Naive thymus-derived CD8-positive, alpha-beta T cell (primary cell): ENCODE results near the gene LAPTM5. TPM values are rescaled to one million over a fixed set of nuclear protein-coding genes. Genes with fewer than 3 reads are reported as not detected.
A peak's percentile ranks its signal among the peaks of the same experiment; 100 is the strongest.

Experiments
- ATAC-seq, 2 donors: fragments of 150-1000 bp; cut with Tn5 transposase in 1 of 2; sonication (Bioruptor Pico), chemical (Tn5 transposase) in 1 of 2; 1 replicate in 1 of 2; 2 replicates in 1 of 2; pipeline ENCODE4 v1.10.0; 2021; ENCODE audit warnings: mild to moderate bottlenecking in 2 of 2, moderate library complexity in 2 of 2
- POLR2A ChIA-PET: fragments of 350-600 bp; sonication (Branson Sonifier 250); formaldehyde crosslinking; loops from one replicate; lab custom pipeline; 2021; ENCODE audit warnings: antibody characterized with exemption; lab: Charles Lee
- DNase-seq, 10 donors: peaks; one replicate each; pipeline versions ENCODE4 v3.0.0 to v3.0.0-alpha.2; 2020 to 2022
- H3K27ac Mint-ChIP-seq, 10 donors: one replicate each; pipeline ENCODE4 v1.8.0; 2020 to 2022; ENCODE audit warnings: mild to moderate bottlenecking in 10 of 10, mixed read lengths in 10 of 10, moderate library complexity in 4 of 10, inconsistent platforms in 1 of 10
- H3K27me3 Mint-ChIP-seq, 5 donors: one replicate each; pipeline ENCODE4 v1.8.0; 2021 to 2022; ENCODE audit warnings: mixed read lengths in 5 of 5
- H3K36me3 Mint-ChIP-seq, 3 donors: one replicate each; pipeline ENCODE4 v1.8.0; 2020 to 2022; ENCODE audit warnings: mixed read lengths in 3 of 3, mild to moderate bottlenecking in 2 of 3, inconsistent platforms in 1 of 3
- H3K4me1 Mint-ChIP-seq, 4 donors: one replicate each; pipeline ENCODE4 v1.8.0; 2021 to 2022; ENCODE audit warnings: mixed read lengths in 4 of 4
- H3K4me3 Mint-ChIP-seq, 10 donors: one replicate each; pipeline ENCODE4 v1.8.0; 2020 to 2022; ENCODE audit warnings: mild to moderate bottlenecking in 10 of 10, mixed read lengths in 10 of 10, moderate library complexity in 6 of 10, inconsistent platforms in 1 of 10
- H3K9me3 Mint-ChIP-seq, 9 donors: one replicate each; pipeline ENCODE4 v1.8.0; 2020 to 2022; ENCODE audit warnings: mixed read lengths in 9 of 9, mild to moderate bottlenecking in 3 of 9, inconsistent platforms in 1 of 9, moderate library complexity in 1 of 9
- polyA plus RNA-seq, 3 donors: library from polyadenylated mRNA; unstranded; fragments of 300-500 nt; fragmentation: Illumina TruSeq; gene quantifications; one replicate each; pipeline ENCODE4 v1.2.3, GENCODE V29; 2021
- total RNA-seq, 8 experiments: library from RNA in 2 of 8; stranded (reverse) in 2 of 8; gene quantifications; one replicate each; pipeline ENCODE4 v1.2.3 and lab custom pipeline; 2021 to 2026

LAPTM5 gene
- total and polyA plus RNA-seq, 5 experiments from 2014 or later: 534 to 602 (median 565) TPM

- POLR2A ChIA-PET: no interaction called here
- no peaks in the 10 kb centered on the region for H3K9me3 Mint-ChIP-seq
- ATAC-seq: no peak
- no peaks in the 10 kb centered on the region for H3K36me3 Mint-ChIP-seq
- no peak for DNase-seq
- H3K27ac Mint-ChIP-seq: no peak overlapping the region
- H3K4me1 Mint-ChIP-seq: no peaks in the 10 kb centered on the region
- peaks cover 0 to 6% (median 3%) of the 10 kb centered on the region in 5 donors for H3K27me3 Mint-ChIP-seq
- no peak overlapping the region for H3K4me3 Mint-ChIP-seq
These were observed 56.3 kb downstream of the LAPTM5 start for GRCh38 chr1:30701258-30701633.

DNA sequence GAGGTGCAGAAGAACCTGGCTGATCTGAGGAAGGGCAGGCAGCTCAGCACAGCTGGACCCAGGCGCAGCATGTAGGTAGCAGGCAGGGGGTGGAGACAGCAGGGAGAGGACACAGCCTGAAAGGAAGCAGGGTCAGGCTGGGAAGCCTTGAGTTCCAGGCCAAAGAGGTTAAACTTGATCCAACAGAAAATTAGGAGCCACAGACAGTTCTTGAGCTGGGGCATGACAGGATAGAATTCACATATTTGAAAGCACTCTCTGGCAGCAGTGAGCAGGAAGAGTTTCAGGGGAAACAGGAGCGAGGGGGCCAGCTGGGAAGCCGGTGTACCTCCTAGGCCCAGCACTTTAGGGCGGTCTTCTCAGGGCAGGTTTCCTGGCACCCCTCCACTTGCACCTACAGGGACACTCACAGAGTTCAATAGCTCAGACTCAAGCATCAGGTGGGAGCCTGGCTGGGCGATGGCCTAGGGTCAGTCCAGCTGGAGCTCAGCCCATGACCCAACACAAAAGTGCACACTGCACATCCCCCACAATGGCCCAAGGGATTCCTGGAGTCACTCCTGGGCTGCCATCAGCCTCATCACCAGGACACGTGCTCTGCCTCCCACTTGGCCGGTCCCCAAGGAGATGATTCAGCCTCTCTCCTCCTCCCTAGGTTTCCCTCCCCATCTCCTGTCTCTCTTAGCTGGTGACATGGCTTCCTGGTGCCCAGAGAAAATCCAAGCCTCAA is 56.9 kb downstream of the LAPTM5 start:
- Mint-ChIP-seq H3K27me3 (peaks cover 0 to 4% (median under 1%) of the 10 kb centered on the region in 5 donors), H3K9me3 (no peaks in the 10 kb centered on the region), H3K27ac (no peak overlapping the region), H3K4me1 (no peaks in the 10 kb centered on the region), H3K4me3 (no peak overlapping the region), H3K36me3 (no peaks in the 10 kb centered on the region)
- ATAC-seq (no peak), DNase-seq (no peak)
- POLR2A ChIA-PET: no interaction called here

DNA sequence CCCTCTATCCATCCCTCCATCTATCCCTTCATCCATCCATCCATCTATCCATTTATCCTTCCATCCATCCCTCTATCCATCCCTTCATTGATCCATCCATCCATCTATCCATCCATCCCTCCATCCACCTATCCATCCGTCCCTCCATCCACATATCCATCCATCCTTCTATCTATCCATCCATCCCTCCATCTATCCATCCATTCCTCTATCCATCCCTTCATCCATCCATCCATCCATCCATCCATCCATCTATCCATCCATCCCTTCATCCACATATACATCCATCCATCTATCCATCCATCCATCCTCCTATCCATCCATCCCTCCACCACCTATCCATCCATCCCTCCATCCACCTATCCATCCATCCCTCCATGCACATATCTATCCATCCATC is 57.8 kb downstream of the LAPTM5 start:
- Mint-ChIP-seq H3K27me3 (peaks cover 0 to 4% (median 2%) of the 10 kb centered on the region in 5 donors), H3K36me3 (no peaks in the 10 kb centered on the region), H3K4me3 (no peak overlapping the region), H3K4me1 (no peaks in the 10 kb centered on the region), H3K9me3 (no peaks in the 10 kb centered on the region), H3K27ac (no peak overlapping the region)
- POLR2A ChIA-PET: no interaction called here
- DNase-seq (no peak), ATAC-seq (no peak)

GRCh38 chr1:30698401-30698981 is 59.1 kb downstream of the LAPTM5 start:
- no peak overlapping the region for H3K27ac Mint-ChIP-seq
- DNase-seq (no peak), ATAC-seq (no peak)
- no peaks in the 10 kb centered on the region for H3K9me3 Mint-ChIP-seq
- H3K27me3 Mint-ChIP-seq: peaks cover 0 to 4% (median 0%) of the 10 kb centered on the region in 5 donors
- H3K4me1 Mint-ChIP-seq: no peaks in the 10 kb centered on the region
- H3K4me3 Mint-ChIP-seq: no peak overlapping the region
- no peaks in the 10 kb centered on the region for H3K36me3 Mint-ChIP-seq
- POLR2A ChIA-PET: no interaction called here

- DNase-seq: no peak
- H3K4me1 Mint-ChIP-seq: peaks cover 0 to 4% (median 0%) of the 10 kb centered on the region in 4 donors
- POLR2A ChIA-PET: no interaction called here
- no peaks in the 10 kb centered on the region for H3K9me3 Mint-ChIP-seq
- no peak for ATAC-seq
- H3K27me3 Mint-ChIP-seq: peaks cover 0 to 4% (median 0%) of the 10 kb centered on the region in 5 donors
- H3K27ac Mint-ChIP-seq: no peak overlapping the region
- no peak overlapping the region for H3K4me3 Mint-ChIP-seq
- no peaks in the 10 kb centered on the region for H3K36me3 Mint-ChIP-seq
These were observed 59.8 kb downstream of the LAPTM5 start for GRCh38 chr1:30697571-30698376.

GRCh38 chr1:30696831-30697230 is 60.7 kb downstream of the LAPTM5 start:
- no peak for ATAC-seq
- peaks cover 0 to 14% (median 7%) of the 10 kb centered on the region in 4 donors for H3K4me1 Mint-ChIP-seq
- peaks cover 0 to 9% (median 4%) of the 10 kb centered on the region in 5 donors for H3K27me3 Mint-ChIP-seq
- no peak overlapping the region for H3K4me3 Mint-ChIP-seq
- DNase-seq: no peak
- POLR2A ChIA-PET: no interaction called here
- H3K36me3 Mint-ChIP-seq: no peaks in the 10 kb centered on the region
- no peaks in the 10 kb centered on the region for H3K9me3 Mint-ChIP-seq
- no peak overlapping the region for H3K27ac Mint-ChIP-seq

DNA sequence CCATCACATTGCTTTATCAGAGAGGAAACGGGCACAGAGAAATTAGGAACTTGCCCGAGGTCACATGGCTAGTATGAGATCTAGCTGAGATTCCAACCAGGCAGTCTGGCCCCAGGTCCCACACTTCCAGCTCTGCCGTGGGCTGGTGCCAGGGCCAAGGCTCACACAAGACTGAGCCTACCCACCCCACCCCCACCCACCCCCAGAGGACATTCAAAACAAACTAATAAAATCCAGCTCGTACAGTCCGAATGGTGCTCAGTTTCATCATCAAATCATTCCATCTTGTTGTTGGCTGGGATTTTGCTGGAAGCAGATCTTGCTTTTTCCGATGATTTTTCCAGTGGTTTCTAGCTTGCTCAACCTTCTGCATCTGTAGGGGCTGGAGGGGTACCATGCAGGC is 62.1 kb downstream of the LAPTM5 start:
- no peak overlapping the region for H3K4me3 Mint-ChIP-seq
- H3K36me3 Mint-ChIP-seq: no peaks in the 10 kb centered on the region
- no peaks in the 10 kb centered on the region for H3K9me3 Mint-ChIP-seq
- H3K4me1 Mint-ChIP-seq: peaks cover 0 to 15% (median 8%) of the 10 kb centered on the region in 4 donors
- ATAC-seq: no peak
- H3K27me3 Mint-ChIP-seq: peaks cover 2 to 12% (median 4%) of the 10 kb centered on the region in 5 donors
- POLR2A ChIA-PET: no interaction called here
- no peak overlapping the region for H3K27ac Mint-ChIP-seq
- DNase-seq: no peak

DNA sequence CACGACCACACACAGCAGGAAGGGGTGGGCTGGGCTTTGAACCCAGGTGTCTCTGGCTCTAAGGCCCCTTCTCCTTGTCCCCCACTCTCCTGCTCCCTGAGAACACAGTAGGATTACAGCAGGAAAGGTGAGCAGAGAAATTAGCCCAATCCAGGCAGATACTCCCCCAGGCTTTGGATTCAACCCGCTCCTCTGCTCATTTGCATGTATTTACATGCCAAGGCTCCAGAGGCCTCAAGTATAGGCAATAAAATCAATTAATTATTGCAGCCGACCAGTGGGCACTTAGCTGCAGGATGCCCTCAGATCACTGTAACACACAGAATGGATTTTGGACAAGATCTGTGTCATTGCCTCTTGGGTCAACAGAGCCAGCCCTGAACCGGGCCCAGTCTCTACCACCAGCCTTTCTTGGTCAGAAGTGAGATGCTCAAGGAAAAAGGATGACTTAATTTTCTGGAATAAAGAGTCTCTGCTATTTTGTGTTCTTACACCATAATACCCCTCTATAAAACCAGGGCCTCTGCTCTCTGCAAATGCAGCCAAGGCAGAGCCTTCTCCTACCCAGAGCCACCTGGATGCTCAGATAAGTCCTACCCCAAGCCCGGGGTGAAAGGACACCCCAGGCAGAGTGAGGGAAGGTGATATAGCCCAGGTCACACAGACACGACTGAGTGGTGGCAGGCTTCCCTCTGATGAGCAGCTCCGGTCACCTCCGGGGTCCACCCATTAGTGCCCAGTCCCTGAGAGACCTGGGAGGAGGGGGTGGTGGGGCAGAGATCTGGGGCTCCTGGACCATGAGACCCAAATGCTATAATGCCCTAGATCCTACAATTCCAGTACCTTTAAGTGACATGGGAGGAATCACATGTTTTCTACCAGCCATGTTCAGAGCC is 63.0 kb downstream of the LAPTM5 start:
- Mint-ChIP-seq H3K4me3 (no peak overlapping the region), H3K27me3 (peaks cover 2 to 12% (median 4%) of the 10 kb centered on the region in 5 donors), H3K9me3 (no peaks in the 10 kb centered on the region), H3K36me3 (no peaks in the 10 kb centered on the region), H3K27ac (no peak overlapping the region), H3K4me1 (peaks cover 0 to 15% (median 8%) of the 10 kb centered on the region in 4 donors)
- POLR2A ChIA-PET: no interaction called here
- no peak for DNase-seq
- no peak for ATAC-seq

DNA sequence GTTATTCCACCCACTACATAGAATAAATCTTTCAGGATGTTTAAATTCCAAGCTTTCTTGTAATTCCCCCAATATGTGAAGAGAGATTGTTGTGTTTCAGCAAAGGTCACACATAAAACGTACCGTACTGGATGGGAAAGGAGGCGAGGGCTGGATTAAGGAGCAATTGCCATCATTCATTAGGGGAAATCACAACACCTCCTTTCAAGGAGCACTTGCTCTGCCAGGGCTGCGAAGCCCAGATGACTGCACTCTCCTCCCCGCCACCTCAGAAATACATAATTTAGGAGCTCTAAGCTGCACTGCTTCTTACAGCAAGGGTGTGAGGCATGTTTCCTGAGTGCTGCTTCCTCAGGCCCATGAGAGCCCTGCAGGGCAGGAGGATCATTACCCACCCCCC is 63.8 kb downstream of the LAPTM5 start:
- POLR2A ChIA-PET: no interaction called here
- H3K9me3 Mint-ChIP-seq: no peaks in the 10 kb centered on the region
- H3K27me3 Mint-ChIP-seq: peaks cover 2 to 12% (median 6%) of the 10 kb centered on the region in 5 donors
- no peaks in the 10 kb centered on the region for H3K36me3 Mint-ChIP-seq
- DNase-seq (no peak), ATAC-seq (no peak)
- H3K27ac Mint-ChIP-seq: no peak overlapping the region
- H3K4me3 Mint-ChIP-seq: no peak overlapping the region
- H3K4me1 Mint-ChIP-seq: peaks cover 0 to 15% (median 8%) of the 10 kb centered on the region in 4 donors

DNA sequence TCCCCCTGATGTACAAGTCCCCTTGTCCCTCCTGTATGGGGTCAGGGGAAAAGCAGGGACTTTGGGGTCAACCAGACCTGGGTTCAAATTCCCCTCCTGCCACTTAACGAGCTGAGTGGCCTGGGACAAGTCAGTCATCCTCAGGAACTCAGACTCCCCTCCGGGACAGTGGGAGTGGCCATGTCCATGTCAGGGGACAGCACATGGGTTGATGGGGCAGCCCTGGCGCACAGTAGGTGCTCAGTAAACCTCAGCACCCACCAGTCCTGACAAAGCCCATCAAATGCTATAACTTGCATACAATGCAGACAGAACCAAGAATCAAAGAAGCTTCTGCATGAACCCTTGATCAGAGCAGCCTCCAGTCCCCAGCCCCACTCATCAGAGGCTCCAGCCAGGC is 64.2 kb downstream of the LAPTM5 start:
- Mint-ChIP-seq H3K27me3 (peaks cover 2 to 12% (median 6%) of the 10 kb centered on the region in 5 donors), H3K4me3 (no peak overlapping the region), H3K4me1 (peaks cover 0 to 15% (median 8%) of the 10 kb centered on the region in 4 donors), H3K9me3 (no peaks in the 10 kb centered on the region), H3K27ac (no peak overlapping the region), H3K36me3 (no peaks in the 10 kb centered on the region)
- DNase-seq: no peak
- POLR2A ChIA-PET: no interaction called here
- ATAC-seq: no peak

DNA sequence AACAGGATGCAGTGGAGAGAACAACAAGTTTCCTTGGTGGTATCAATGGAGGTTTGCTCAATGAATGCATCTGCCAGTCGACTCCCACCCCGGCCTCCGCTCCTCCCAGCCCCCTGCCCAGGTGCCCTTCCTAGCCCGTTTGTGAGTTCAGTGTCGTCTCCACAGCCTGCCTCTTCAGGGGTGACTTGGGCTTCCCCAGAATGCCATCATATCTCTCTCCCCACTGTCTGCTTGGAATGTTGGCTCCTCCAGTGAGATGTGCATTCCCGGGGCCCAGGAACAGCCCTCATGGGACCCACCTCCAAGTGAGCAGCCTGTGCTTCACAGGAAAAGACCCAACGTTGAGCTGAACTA is 64.6 kb downstream of the LAPTM5 start:
- ATAC-seq: no peak
- Mint-ChIP-seq H3K36me3 (no peaks in the 10 kb centered on the region), H3K9me3 (no peaks in the 10 kb centered on the region), H3K27me3 (peaks cover 2 to 12% (median 6%) of the 10 kb centered on the region in 5 donors), H3K4me1 (peaks cover 0 to 15% (median 8%) of the 10 kb centered on the region in 4 donors), H3K27ac (no peak overlapping the region), H3K4me3 (peak overlapping the region in 1 of 10 donors; percentile 63)
- POLR2A ChIA-PET: no interaction called here
- DNase-seq: no peak

GRCh38 chr1:30692201-30692947 is 65.2 kb downstream of the LAPTM5 start:
- DNase-seq (no peak), ATAC-seq (no peak)
- POLR2A ChIA-PET: no interaction called here
- Mint-ChIP-seq H3K27ac (peak overlapping the region in 3 of 10 donors; percentile 43 to 83 (median 66)), H3K36me3 (no peaks in the 10 kb centered on the region), H3K9me3 (no peaks in the 10 kb centered on the region), H3K27me3 (peaks cover 3 to 15% (median 10%) of the 10 kb centered on the region in 5 donors), H3K4me3 (no peak overlapping the region), H3K4me1 (peaks cover 0 to 15% (median 9%) of the 10 kb centered on the region in 4 donors)
